Transverse colon (tissue), 4 donors: ENCODE results near the gene CAGE1.

ENCODE experiments used
- EP300 ChIP-seq: sonication (generic); formaldehyde crosslinking; IDR thresholded peaks from one replicate; pipeline ENCODE4 v1.6.1; 2017; ENCODE audit warnings: antibody characterized with exemption, low read depth
- POLR2AphosphoS5 ChIP-seq, 3 donors: sonication (generic); formaldehyde crosslinking; IDR thresholded peaks; one replicate each; pipeline ENCODE4 v1.6.1; 2016; ENCODE audit warnings: antibody characterized with exemption in 3 of 3
- TF ChIP-seq, protein P1 (sequence below), 5 experiments: fragments of 200-600 bp in 3 of 5; fragments of 450-650 bp in 2 of 5; sonication (generic) in 3 of 5; IDR thresholded peaks; 1 replicate in 2 of 5; 2 replicates in 3 of 5; pipeline ENCODE4 v1.5.1; 2016 to 2017; ENCODE audit warnings: antibody characterized with exemption in 5 of 5, inconsistent platforms in 3 of 5, mild to moderate bottlenecking in 2 of 5, moderate library complexity in 1 of 5

DNA sequence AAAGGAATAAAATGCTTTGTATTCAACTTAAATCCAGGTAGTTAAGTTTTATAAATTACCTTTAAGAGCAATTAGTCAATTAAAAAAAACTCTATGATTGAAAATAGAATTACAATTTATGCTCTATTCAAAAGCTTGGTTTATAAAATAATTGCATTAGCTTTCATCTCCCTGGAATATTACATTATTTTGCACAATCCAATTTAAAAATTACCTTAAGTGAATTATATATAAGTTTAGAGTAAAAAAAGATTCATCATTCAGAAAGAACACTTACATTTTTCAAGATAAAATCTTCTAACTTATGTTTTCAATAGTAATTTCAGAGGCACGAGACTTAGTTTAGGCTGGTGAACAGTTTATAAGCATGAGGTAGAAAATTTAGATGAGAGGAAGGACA is 91.4 kb downstream of the CAGE1 start:
- TF ChIP-seq, protein P1, sequence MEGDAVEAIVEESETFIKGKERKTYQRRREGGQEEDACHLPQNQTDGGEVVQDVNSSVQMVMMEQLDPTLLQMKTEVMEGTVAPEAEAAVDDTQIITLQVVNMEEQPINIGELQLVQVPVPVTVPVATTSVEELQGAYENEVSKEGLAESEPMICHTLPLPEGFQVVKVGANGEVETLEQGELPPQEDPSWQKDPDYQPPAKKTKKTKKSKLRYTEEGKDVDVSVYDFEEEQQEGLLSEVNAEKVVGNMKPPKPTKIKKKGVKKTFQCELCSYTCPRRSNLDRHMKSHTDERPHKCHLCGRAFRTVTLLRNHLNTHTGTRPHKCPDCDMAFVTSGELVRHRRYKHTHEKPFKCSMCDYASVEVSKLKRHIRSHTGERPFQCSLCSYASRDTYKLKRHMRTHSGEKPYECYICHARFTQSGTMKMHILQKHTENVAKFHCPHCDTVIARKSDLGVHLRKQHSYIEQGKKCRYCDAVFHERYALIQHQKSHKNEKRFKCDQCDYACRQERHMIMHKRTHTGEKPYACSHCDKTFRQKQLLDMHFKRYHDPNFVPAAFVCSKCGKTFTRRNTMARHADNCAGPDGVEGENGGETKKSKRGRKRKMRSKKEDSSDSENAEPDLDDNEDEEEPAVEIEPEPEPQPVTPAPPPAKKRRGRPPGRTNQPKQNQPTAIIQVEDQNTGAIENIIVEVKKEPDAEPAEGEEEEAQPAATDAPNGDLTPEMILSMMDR (IDR thresholded peaks at IDR 0.05) = no peak
- TF ChIP-seq EP300 = no peak
- TF ChIP-seq POLR2AphosphoS5 (IDR thresholded peaks at IDR 0.05) = no peak
